Omental fat pad (tissue), 4 donors: ENCODE data around the gene IRF9. TPM values are rescaled to one million over a fixed set of nuclear protein-coding genes. Genes with fewer than 3 reads are reported as not detected.

Source experiments
- ATAC-seq: fragments of 150-250 bp; one replicate; pipeline ENCODE4 v1.9.1; 2016; ENCODE audit warnings: mild to moderate bottlenecking, moderate library complexity; ENCODE audit not compliant: low FRiP score
- DNase-seq: peaks from one replicate; pipeline ENCODE4 v3.0.0-alpha.2; 2019; ENCODE audit warnings: low spot score
- CTCF ChIP-seq, 3 donors: fragments of 450-650 bp; IDR thresholded peaks; one replicate each; pipeline ENCODE4 v1.5.1; 2016 to 2017; ENCODE audit warnings: antibody characterized with exemption in 3 of 3, mild to moderate bottlenecking in 3 of 3, moderate library complexity in 2 of 3
- total RNA-seq, 4 donors: library from RNA; depleted of rRNA; stranded (reverse); fragments of >200 nt; gene quantifications; one replicate each; pipeline ENCODE4 v1.1.0, GENCODE V29; 2016

IRF9 gene
- total RNA-seq, 4 donors from 2014 or later, result 39.4 to 126 (median 66.3) TPM

GRCh38 chr14:24181371-24182077 lies 20.5 kb downstream of the IRF9 start:
- ATAC-seq, result no peak
- DNase-seq, result no peak
- TF ChIP-seq CTCF (IDR thresholded peaks at IDR 0.05), result no peak

- DNase-seq (no peak), ATAC-seq (no peak)
- no peak for TF ChIP-seq CTCF (IDR thresholded peaks at IDR 0.05)
Measured at GRCh38 chr14:24182110-24182882, 21.2 kb downstream of the IRF9 start.

GRCh38 chr14:24183014-24183481 lies 22.0 kb downstream of the IRF9 start:
- TF ChIP-seq CTCF (IDR thresholded peaks at IDR 0.05), result no peak
- ATAC-seq, result no peak
- no peak for DNase-seq

GRCh38 chr14:24184104-24184970 lies 23.3 kb downstream of the IRF9 start:
- no peak for DNase-seq
- ATAC-seq, result no peak
- TF ChIP-seq CTCF (IDR thresholded peaks at IDR 0.05), result no peak

- DNase-seq (no peak), ATAC-seq (no peak)
- no peak for TF ChIP-seq CTCF (IDR thresholded peaks at IDR 0.05)
Measured at GRCh38 chr14:24185026-24185425, 24.0 kb downstream of the IRF9 start.

GRCh38 chr14:24185741-24186140 lies 24.7 kb downstream of the IRF9 start:
- TF ChIP-seq CTCF (IDR thresholded peaks at IDR 0.05), result no peak
- DNase-seq, result no peak
- ATAC-seq, result no peak
